Activated naive CD4-positive, alpha-beta T cell treated with anti-CD3 and anti-CD28 coated beads, Interleukin-2, amount 50 U/mL, for 24 hours (primary cell): ENCODE data around the gene KIF1B.
A peak's percentile ranks its signal among the peaks of the same experiment; 100 is the strongest.

ENCODE experiments used
- H3K27ac Mint-ChIP-seq: one replicate; pipeline ENCODE4 v1.8.0; 2021; ENCODE audit warnings: mild to moderate bottlenecking, mixed read lengths
- H3K27me3 Mint-ChIP-seq: one replicate; pipeline ENCODE4 v1.8.0; 2021; ENCODE audit warnings: mixed read lengths
- H3K36me3 Mint-ChIP-seq: one replicate; pipeline ENCODE4 v1.8.0; 2021; ENCODE audit warnings: mixed read lengths
- H3K4me1 Mint-ChIP-seq: one replicate; pipeline ENCODE4 v1.8.0; 2021; ENCODE audit warnings: mixed read lengths
- H3K4me3 Mint-ChIP-seq: one replicate; pipeline ENCODE4 v1.8.0; 2021; ENCODE audit warnings: mild to moderate bottlenecking, mixed read lengths
- H3K9me3 Mint-ChIP-seq: one replicate; pipeline ENCODE4 v1.8.0; 2021; ENCODE audit warnings: mixed read lengths

Gene KIF1B

GRCh38 chr1:10272274-10272673 is 61.9 kb downstream of the KIF1B start:
- H3K27me3 Mint-ChIP-seq: no peaks in the 10 kb centered on the region
- H3K27ac Mint-ChIP-seq: no peak overlapping the region
- H3K36me3 Mint-ChIP-seq: peaks cover 11% of the 10 kb centered on the region
- H3K4me3 Mint-ChIP-seq: no peak overlapping the region
- no peaks in the 10 kb centered on the region for H3K9me3 Mint-ChIP-seq
- H3K4me1 Mint-ChIP-seq: peaks cover 5% of the 10 kb centered on the region

GRCh38 chr1:10278880-10279279 is 68.5 kb downstream of the KIF1B start:
- Mint-ChIP-seq H3K9me3 (no peaks in the 10 kb centered on the region), H3K4me3 (no peak overlapping the region), H3K27ac (no peak overlapping the region), H3K4me1 (peaks cover 18% of the 10 kb centered on the region), H3K27me3 (no peaks in the 10 kb centered on the region), H3K36me3 (peaks cover 15% of the 10 kb centered on the region)

DNA sequence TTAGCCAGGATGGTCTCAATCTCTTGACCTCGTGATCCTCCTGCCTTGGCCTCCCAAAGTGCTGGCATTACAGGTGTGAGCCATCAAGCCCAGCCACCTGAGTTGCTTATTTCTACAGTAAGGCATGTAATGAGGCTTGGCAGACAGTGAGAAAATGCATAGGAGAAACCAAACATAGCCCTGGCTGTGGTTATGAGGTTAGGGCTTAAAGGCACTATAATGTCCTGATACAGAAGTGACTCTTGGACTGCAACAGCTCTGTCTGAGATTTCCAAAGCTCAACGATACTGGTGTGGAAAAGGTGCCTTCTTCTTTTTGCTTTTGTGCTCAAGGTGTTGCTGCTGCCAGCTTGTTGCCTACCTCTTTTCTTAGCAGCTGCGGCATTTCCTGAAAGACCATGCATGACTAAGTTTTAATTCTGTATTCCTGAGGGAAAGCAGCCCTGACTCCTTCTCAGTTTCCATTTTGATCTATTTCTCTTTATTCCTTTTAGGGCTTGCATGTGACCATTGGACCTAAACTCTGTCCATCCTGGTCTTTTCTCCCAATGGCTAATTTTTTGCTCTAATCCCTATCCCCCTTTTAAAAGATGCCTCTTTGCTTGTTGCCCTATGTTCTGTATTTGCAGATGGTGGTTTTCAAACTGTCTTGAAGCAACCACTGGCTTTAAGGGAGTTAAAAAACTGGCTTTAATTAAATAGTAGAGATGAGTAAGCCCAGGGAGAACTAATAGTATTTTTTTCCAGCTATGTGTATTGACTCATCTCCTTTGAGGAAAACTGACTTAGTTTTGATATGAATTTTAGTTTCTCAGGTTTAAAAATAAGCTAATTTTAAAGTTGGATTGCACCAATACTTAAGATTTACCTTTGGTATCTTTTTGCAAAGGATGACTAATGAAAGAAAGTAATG is 70.3 kb downstream of the KIF1B start:
- Mint-ChIP-seq H3K27me3 (no peaks in the 10 kb centered on the region), H3K9me3 (no peaks in the 10 kb centered on the region), H3K27ac (peak overlapping the region; percentile 48), H3K4me3 (peak overlapping the region; percentile 45), H3K4me1 (peaks cover 18% of the 10 kb centered on the region), H3K36me3 (peaks cover 13% of the 10 kb centered on the region)

DNA sequence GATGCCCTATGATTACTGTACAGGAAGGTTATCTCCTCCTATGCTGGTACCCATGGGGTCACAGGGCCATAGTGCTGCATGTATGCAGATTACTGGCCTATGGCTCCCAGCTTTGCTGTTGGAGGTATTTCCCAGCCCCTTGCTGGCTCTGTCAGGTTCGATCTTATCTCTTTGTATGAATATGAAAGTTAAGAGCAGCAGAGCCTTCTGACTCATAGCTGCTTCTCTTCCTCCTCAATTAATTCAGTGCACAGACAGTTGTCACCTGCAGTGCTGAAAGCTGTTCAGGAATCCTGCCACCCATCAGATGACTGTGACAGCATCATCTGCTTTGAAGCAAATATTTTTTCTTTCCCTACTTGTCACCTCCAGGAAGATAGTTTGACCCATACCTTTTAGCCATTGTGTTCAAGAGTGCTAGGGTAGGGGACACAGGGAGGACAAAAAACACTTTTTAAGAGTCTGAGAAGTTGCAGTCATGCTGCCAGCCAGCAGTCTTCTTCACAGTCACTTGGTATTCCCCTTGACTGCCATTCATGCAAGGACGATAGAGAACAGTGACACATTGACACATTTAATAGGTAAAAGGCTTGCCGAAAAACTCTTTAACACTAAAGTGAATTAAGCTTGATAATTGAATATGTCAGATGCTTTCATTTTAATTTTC is 73.1 kb downstream of the KIF1B start:
- Mint-ChIP-seq H3K27me3 (no peaks in the 10 kb centered on the region), H3K27ac (peak overlapping the region; percentile 81), H3K9me3 (no peaks in the 10 kb centered on the region), H3K4me3 (no peak overlapping the region), H3K4me1 (peaks cover 18% of the 10 kb centered on the region), H3K36me3 (peaks cover 10% of the 10 kb centered on the region)

GRCh38 chr1:10286244-10286643 is 75.9 kb downstream of the KIF1B start:
- no peaks in the 10 kb centered on the region for H3K9me3 Mint-ChIP-seq
- no peak overlapping the region for H3K27ac Mint-ChIP-seq
- peaks cover 12% of the 10 kb centered on the region for H3K36me3 Mint-ChIP-seq
- no peaks in the 10 kb centered on the region for H3K27me3 Mint-ChIP-seq
- no peak overlapping the region for H3K4me3 Mint-ChIP-seq
- H3K4me1 Mint-ChIP-seq: peaks cover 12% of the 10 kb centered on the region

DNA sequence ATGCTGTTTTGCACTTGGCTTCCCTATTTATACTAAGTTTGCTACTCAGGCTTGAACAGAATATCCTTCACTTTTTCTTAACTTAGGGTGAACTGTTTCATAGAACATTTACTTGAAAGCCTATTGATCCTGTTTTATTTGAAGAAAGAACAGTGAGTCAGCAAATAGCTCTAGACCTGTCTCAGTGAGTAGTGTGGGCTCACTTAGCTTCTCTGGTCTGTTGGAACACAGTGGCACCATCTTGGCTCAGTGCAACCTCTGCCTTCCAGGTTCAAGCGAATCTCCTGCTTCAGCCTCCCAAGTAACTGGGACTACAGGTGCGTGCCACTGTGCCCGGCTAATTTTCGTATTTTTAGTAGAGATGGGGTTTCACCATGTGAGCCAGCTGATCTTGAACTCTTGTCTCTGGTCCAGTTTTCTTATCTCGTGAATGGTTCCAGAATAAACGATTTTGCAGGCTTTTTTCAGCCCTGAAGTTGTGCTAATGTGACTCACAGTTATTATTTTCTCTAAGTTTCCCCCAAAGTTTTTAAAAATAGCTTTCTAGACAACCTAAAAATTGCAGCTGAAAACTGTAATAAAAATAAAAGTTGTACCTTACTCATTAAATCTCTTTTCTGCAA is 76.8 kb downstream of the KIF1B start:
- Mint-ChIP-seq H3K4me3 (no peak overlapping the region), H3K36me3 (peaks cover 12% of the 10 kb centered on the region), H3K9me3 (no peaks in the 10 kb centered on the region), H3K27ac (no peak overlapping the region), H3K27me3 (no peaks in the 10 kb centered on the region), H3K4me1 (peaks cover 11% of the 10 kb centered on the region)

DNA sequence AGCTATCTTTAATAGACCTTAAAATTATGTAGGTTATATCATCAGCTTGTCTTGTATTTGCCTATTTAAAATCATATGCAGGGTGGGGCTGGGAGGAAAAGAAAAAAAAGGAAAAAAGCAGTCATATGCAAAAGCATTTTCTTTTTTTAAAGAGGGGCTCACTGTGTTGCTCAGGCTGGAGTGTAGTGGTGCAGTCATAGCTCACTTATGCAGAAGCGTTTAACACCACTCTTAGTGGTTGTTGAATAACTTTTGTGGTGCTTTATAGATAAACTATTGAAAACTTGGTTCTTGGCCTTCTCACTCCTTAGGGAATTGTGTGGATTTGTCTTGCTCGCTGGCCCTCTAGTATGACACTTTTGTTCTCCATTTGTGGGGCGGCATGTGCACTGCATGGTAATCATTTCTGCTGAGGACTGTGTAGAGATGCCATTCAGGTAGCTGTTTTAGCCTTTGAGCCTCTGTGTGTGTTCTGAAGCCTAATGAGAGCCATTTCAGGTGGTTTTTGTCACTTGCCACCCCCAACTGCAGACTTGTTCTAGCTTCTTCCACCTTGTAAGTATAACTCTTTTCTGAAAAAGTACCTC is 77.8 kb downstream of the KIF1B start:
- no peak overlapping the region for H3K4me3 Mint-ChIP-seq
- H3K4me1 Mint-ChIP-seq: peaks cover 7% of the 10 kb centered on the region
- no peak overlapping the region for H3K27ac Mint-ChIP-seq
- H3K36me3 Mint-ChIP-seq: peaks cover 11% of the 10 kb centered on the region
- H3K9me3 Mint-ChIP-seq: no peaks in the 10 kb centered on the region
- no peaks in the 10 kb centered on the region for H3K27me3 Mint-ChIP-seq

DNA sequence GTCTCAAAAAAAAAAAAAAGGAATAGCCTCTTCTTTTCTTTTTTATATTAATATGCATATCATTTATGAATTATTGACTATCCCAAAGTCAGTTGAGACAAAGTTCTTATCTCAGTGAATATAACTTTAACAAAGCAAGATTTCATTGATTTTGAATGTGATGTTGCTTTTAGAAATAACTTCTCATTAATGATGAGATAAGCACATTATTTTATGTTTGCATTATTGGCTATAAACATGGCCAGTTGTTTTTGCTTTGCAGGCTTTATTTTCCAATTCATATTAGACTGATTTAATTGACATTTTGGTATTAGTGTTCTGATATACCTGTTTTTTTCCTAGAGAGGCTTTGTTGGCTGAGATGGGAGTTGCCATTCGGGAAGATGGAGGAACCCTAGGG is 81.3 kb downstream of the KIF1B start:
- Mint-ChIP-seq H3K36me3 (peaks cover 20% of the 10 kb centered on the region), H3K4me3 (no peak overlapping the region), H3K27ac (no peak overlapping the region), H3K9me3 (no peaks in the 10 kb centered on the region), H3K27me3 (no peaks in the 10 kb centered on the region), H3K4me1 (no peaks in the 10 kb centered on the region)

DNA sequence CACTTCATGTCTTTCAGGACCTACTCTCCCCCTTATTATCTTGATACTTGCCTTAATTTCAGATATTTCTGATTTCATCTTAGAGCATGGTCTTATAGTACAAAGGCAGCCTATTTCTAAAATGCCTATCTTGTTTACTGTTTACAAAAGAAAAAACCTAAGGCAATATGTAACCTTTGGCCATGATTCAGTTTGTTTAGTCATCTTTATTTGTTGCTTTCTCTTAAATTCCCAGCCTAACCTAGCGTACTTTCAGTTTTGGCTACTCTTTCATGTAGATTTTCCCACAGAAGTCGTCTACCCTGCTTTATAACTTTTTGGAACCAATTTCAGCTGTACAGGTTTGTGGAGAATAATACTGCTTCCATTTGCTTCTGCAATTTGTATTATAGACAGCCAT is 81.8 kb downstream of the KIF1B start:
- Mint-ChIP-seq H3K4me1 (no peaks in the 10 kb centered on the region), H3K27me3 (no peaks in the 10 kb centered on the region), H3K36me3 (peaks cover 20% of the 10 kb centered on the region), H3K27ac (no peak overlapping the region), H3K9me3 (no peaks in the 10 kb centered on the region), H3K4me3 (no peak overlapping the region)

- Mint-ChIP-seq H3K27ac (no peak overlapping the region), H3K4me1 (no peaks in the 10 kb centered on the region), H3K36me3 (peaks cover 18% of the 10 kb centered on the region), H3K4me3 (no peak overlapping the region), H3K27me3 (no peaks in the 10 kb centered on the region), H3K9me3 (no peaks in the 10 kb centered on the region)
These were observed 85.2 kb downstream of the KIF1B start for GRCh38 chr1:10295481-10296085.

DNA sequence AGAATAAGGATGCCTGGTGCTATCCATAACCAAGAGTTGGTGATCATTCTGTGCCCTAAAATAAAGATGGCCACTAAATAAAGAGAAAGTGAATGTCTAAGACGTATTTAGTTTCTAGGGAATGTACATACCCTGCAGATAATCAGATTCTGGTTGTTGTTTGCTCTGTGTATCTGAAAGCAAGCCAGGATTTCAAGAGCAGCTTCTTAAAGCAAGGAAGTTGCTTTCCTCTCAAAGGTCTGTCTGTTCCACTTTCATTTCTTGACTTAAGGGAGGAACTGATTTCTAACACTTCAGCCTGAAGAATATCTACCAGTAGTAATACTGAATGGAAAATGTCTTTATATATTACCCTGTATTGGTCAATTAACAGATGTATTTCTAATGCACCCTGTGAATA is 88.8 kb downstream of the KIF1B start:
- Mint-ChIP-seq H3K4me3 (no peak overlapping the region), H3K27ac (no peak overlapping the region), H3K9me3 (no peaks in the 10 kb centered on the region), H3K36me3 (peaks cover 27% of the 10 kb centered on the region), H3K4me1 (no peaks in the 10 kb centered on the region), H3K27me3 (no peaks in the 10 kb centered on the region)

DNA sequence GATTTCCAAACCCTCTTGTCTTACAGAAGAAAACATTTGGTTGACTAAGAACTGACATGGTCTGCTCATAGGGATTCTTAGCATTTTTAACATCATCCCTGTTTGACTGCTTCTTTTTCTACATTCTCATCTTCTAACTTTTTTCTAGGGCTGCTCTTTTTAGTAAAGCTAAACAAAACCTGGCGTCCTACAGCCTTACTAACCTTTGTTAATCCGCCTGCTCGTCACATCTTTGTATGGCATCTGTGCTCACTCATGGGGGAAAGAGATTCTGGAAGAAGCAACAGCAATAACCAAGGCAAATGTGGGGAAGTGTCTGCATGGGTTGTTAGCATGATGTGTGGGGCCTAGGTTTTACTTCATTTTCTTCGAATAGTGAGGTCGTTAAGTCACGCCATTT is 92.0 kb downstream of the KIF1B start:
- Mint-ChIP-seq H3K36me3 (peaks cover 18% of the 10 kb centered on the region), H3K27ac (no peak overlapping the region), H3K4me3 (no peak overlapping the region), H3K9me3 (no peaks in the 10 kb centered on the region), H3K4me1 (no peaks in the 10 kb centered on the region), H3K27me3 (no peaks in the 10 kb centered on the region)

GRCh38 chr1:10304295-10304694 is 93.9 kb downstream of the KIF1B start:
- no peak overlapping the region for H3K27ac Mint-ChIP-seq
- H3K4me3 Mint-ChIP-seq: no peak overlapping the region
- H3K9me3 Mint-ChIP-seq: no peaks in the 10 kb centered on the region
- peaks cover 16% of the 10 kb centered on the region for H3K36me3 Mint-ChIP-seq
- no peaks in the 10 kb centered on the region for H3K27me3 Mint-ChIP-seq
- H3K4me1 Mint-ChIP-seq: peaks cover 7% of the 10 kb centered on the region

- no peak overlapping the region for H3K4me3 Mint-ChIP-seq
- peaks cover 17% of the 10 kb centered on the region for H3K36me3 Mint-ChIP-seq
- no peaks in the 10 kb centered on the region for H3K27me3 Mint-ChIP-seq
- peaks cover 7% of the 10 kb centered on the region for H3K4me1 Mint-ChIP-seq
- no peak overlapping the region for H3K27ac Mint-ChIP-seq
- H3K9me3 Mint-ChIP-seq: no peaks in the 10 kb centered on the region
These were observed 96.1 kb downstream of the KIF1B start for GRCh38 chr1:10306435-10306834.

DNA sequence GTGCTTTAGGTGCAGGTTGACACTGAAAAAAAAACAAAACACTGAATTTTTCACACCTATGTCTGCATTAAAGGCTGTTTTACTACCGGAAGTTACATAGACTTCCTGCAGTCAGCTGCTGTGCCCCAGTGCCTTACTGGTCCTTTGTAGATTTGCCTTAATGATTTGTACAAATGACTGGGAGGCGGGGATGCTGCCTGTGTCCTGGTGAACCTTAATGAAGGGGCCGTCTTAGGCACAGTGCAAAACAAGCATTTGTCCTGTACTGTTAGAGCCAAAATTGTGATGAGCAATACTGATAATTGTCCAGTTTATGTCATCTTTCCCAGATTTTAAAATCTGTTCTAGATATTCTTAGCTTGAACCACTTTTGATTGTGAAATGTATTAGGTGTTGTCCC is 97.6 kb downstream of the KIF1B start:
- no peak overlapping the region for H3K4me3 Mint-ChIP-seq
- H3K27ac Mint-ChIP-seq: peak overlapping the region; percentile 30
- H3K9me3 Mint-ChIP-seq: no peaks in the 10 kb centered on the region
- peaks cover 7% of the 10 kb centered on the region for H3K4me1 Mint-ChIP-seq
- H3K27me3 Mint-ChIP-seq: no peaks in the 10 kb centered on the region
- peaks cover 22% of the 10 kb centered on the region for H3K36me3 Mint-ChIP-seq
